Esophagus muscularis mucosa (tissue), 4 donors: ENCODE measurements around the gene ARL2BP.

Experiments
- EP300 ChIP-seq: sonication (generic); formaldehyde crosslinking; IDR thresholded peaks from one replicate; pipeline ENCODE4 v1.6.1; 2017; ENCODE audit warnings: antibody characterized with exemption
- POLR2A ChIP-seq: fragments of 450-650 bp; IDR thresholded peaks from one replicate; pipeline ENCODE4 v1.6.1; 2017; ENCODE audit warnings: antibody characterized with exemption, moderate library complexity, mild to moderate bottlenecking, low read depth
- POLR2AphosphoS5 ChIP-seq, 2 donors: sonication (generic); formaldehyde crosslinking; IDR thresholded peaks; one replicate each; pipeline ENCODE4 v1.6.1; 2017; ENCODE audit warnings: antibody characterized with exemption in 2 of 2
- TF ChIP-seq, protein P1 (sequence below), 3 experiments: fragments of 200-600 bp in 2 of 3; fragments of 450-650 bp in 1 of 3; sonication (generic) in 2 of 3; IDR thresholded peaks; one replicate each; pipeline ENCODE4 v1.5.1; 2017 to 2019; ENCODE audit warnings: antibody characterized with exemption in 3 of 3, mild to moderate bottlenecking in 2 of 3, moderate library complexity in 1 of 3

DNA sequence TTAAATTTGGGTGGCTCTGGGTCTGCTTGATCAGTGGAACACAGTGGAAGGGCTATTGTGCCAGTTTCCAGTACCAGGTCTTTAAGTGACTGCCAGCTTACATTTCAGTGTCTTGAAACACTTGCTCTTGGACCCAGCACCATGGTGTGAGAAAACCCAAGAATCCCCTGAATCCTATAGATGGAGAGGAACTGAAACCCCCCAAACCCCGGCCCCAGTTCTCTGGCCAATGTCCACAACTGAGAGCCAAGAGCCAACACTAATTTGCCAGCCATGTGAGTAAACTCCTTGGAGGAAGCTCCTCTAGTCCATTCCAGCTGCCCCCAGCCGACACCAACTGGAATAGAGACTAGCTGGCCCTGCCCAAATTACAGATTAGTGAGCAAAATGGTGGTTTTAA lies 2.4 kb upstream of the ARL2BP start:
- TF ChIP-seq, protein P1, sequence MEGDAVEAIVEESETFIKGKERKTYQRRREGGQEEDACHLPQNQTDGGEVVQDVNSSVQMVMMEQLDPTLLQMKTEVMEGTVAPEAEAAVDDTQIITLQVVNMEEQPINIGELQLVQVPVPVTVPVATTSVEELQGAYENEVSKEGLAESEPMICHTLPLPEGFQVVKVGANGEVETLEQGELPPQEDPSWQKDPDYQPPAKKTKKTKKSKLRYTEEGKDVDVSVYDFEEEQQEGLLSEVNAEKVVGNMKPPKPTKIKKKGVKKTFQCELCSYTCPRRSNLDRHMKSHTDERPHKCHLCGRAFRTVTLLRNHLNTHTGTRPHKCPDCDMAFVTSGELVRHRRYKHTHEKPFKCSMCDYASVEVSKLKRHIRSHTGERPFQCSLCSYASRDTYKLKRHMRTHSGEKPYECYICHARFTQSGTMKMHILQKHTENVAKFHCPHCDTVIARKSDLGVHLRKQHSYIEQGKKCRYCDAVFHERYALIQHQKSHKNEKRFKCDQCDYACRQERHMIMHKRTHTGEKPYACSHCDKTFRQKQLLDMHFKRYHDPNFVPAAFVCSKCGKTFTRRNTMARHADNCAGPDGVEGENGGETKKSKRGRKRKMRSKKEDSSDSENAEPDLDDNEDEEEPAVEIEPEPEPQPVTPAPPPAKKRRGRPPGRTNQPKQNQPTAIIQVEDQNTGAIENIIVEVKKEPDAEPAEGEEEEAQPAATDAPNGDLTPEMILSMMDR (IDR thresholded peaks at IDR 0.05): no peak
- TF ChIP-seq POLR2A (no peak), POLR2AphosphoS5 (IDR thresholded peaks at IDR 0.05) (no peak), EP300 (no peak)
